NT2/D1 (cell line): ENCODE data around the gene FIG4.
"Not testable (repeated sequence)": the region's sequence is repeated elsewhere in the genome, so short reads cannot be mapped to it uniquely, and the experiment has no call there.

Source experiments
- SUZ12 ChIP-seq: IDR thresholded peaks from 2 replicates; pipeline ENCODE4 v1.6.1; 2011; ENCODE audit not compliant: insufficient read length, insufficient read depth; ENCODE audit errors: extremely low read depth
- ZNF274 ChIP-seq: IDR thresholded peaks from 2 replicates; pipeline ENCODE4 v1.6.1; 2011; ENCODE audit warnings: mild to moderate bottlenecking, low read depth, low read length

- TF ChIP-seq ZNF274, SUZ12: not testable (repeated sequence)
These were observed 12.2 kb upstream of the FIG4 start for GRCh38 chr6:109678661-109679505.
